Forelimb muscle (tissue), 1 donor: ENCODE data around the gene ANKRD44. TPM values are rescaled to one million over a fixed set of nuclear protein-coding genes. Genes with fewer than 3 reads are reported as not detected.
A peak's percentile ranks its signal among the peaks of the same experiment; 100 is the strongest.

Source experiments
- DNase-seq: peaks from one replicate; pipeline ENCODE4 v3.0.0-alpha.2; 2013; ENCODE audit warnings: low read depth
- polyA plus RNA-seq: library from polyadenylated mRNA; unstranded; fragments of 120-200 nt; gene quantifications from one replicate; pipeline ENCODE4 v1.2.1, GENCODE V29; 2013; ENCODE audit not compliant: insufficient read length

The ANKRD44 gene
- polyA plus RNA-seq, 1 donor: 18.1 TPM

DNA sequence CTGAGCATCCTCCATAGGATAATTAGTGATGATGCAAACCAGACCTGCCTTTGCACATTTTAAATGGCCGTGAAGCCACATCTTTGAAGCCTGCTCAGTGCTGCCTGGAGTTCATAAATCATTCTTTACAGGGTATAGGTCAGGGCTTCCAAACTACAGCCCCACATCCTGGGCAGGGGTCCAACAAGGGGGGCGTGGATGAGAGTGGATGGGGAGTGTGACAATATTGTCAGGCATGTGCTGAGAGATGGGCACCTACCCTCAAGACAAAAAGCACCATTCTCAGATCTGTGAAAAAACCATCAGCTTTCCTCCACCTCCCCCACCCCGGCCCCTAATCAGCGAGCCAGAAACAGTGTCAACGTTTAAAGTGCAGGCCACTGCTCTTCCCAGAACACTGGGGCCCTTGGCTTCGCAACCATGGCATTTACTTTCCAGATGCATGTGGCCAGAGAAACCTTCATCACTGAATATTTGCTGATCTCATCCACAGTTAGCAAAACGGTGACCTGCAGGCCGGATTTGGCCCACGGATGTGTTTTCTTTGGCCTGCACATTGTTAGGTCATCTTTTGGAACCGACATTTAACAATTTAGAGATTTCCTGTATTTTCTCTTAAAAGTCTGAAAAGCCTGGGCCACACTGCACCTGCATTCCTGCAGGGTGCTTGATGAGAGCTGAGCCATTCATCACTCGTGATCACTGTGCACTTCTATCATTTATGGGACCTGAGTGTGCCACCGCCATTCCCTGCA, 130.7 kb downstream of the ANKRD44 start:
- DNase-seq: no peak

DNA sequence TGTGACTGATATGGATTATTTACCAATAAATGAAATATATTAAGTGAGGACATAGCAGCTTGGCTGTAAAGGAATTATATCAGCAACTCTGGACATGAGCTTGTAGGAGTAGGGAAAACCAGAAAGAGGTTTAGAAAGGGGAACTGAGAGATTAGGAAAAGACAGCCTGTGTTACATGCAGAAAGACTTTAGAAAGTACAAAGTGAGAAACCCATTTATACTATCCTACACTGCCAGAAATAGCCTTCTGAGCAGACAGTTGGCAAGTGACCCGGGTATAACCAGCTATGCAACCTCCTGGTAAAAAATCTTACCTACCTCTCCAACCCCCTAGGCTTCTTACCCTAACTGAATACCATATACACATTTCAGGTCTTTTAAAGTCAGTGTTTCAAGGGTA, 134.1 kb downstream of the ANKRD44 start:
- no peak for DNase-seq

DNA sequence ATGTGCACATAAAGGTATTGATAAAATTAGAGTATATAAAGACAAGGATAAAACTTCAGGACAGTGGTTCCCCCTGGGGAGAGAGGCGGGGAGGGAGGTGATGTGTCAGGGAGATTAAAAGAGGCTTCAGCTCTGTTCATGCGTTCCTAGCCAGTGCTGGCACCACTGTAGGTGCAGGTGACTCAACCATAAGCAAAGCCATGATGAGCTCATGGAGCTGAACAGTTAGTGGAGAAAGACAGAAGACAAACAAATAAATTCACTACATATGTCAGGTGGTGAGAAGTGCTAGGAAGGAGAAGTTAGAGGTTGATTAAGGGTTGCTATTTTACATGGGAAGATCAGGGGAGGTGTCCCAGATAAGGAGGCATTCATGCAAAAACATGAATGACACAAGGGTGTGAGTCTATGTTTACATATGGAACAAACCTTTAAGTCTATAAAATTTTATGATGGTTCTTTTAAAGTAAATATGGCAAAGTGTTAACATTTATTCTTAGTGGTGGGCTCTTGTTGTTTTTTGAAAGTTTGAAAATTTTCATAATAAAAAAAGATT, 136.0 kb downstream of the ANKRD44 start:
- no peak for DNase-seq

DNA sequence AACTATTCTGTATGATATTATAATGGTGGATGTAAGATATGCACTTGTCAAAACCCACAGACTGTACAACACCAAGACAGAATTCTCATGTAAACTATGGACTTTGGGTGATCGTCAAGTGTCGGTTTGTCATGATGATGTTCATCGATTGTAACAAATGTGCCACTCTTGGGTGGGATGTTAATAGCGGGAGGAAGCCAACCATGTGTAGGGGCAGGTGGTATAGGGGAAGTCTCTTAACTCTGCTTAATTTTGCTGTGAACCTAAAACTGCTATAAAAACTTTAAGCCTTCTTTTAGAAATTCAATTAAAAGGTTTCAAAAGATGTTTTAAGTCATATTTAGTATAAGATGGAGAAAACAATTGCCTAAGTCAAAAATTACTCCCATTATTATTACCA, 139.0 kb downstream of the ANKRD44 start:
- DNase-seq: no peak

DNA sequence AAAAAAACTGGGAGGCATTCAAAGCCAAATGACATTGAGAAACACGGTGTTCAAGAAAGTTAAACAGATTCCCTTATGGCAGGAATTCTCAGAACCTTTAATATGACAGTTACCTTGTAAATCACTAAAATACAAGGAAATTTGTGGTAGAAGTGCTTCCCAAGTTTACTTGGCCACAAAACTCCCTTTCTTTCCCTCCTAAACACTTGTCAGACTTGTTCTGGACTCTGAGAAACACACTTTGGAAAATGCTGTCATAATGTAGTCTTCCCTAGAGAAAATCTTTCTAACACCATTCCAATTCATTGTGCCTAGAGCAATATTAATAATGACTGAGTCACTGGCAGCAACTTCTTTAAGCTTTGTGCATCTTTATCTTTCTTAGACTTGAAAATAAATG, 140.4 kb downstream of the ANKRD44 start:
- DNase-seq: peak; percentile 49

DNA sequence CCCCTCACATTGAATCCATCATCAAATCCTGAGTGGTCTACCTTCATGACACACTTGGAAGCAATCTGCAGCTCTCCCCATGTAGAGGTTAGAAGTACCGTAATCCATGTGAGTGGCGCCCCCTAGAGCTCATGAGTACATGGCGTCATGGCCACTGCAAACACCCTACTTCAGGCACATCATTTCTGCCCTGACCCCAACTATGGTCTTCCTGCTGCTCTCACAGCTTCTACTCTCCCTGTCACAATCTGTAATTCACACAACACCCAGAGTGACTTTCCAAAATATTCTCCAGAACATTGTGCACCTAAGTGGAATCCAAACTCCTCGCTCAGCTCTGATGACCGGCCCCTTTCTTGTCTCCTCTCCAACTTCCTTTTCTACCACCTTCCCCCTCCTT, 141.9 kb downstream of the ANKRD44 start:
- DNase-seq: no peak

DNA sequence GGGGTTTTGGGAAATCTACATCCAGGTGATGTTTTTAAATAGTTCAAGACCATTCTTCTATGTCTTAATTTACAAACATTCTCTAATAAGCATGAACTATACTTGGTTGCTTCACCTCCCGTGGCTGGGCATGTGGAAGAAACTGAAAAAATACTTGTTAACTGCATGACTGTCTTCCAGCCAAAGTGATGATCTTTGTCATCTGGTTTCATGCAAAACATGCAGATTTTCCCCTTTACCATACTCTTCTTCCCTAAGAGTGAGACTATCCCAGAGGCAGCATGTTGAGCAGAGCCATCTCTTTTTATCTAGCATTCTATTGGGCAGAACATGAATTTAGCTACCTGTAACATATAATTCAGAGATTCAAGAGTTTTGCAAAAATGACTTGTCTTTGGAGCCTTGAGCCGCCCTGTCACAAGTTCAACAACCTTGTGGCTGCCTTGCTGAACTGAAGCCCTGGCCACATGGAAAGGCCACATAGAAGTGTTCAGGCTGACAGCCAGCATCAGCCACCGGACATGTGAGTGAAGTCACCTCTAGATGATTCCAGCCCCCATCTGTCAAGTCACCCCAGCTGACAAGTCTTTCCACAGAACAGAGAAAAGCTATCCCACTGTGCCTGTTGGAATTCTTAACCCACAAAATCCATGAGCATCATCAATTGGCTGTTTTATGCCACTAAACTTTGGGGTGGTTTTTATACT, 142.8 kb downstream of the ANKRD44 start:
- no peak for DNase-seq

DNA sequence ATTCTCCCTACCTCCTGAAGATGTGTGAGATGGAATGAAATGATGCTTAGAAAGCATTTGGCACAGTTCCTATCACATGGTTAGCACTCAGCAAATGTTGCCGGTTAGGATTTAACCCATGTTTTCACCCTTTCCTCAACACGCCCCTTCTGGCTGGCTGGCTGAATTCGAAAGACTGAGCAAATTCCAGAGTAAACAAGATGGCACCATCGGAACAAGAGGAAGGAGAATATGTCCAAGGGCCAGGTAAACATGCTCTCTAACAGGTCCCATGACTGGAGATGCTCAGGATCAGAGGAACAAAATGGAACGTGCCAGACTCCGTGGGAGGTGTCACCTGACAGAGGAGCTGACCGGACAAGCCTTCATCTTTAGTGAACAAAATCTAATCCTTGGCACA, 145.6 kb downstream of the ANKRD44 start:
- DNase-seq: no peak

DNA sequence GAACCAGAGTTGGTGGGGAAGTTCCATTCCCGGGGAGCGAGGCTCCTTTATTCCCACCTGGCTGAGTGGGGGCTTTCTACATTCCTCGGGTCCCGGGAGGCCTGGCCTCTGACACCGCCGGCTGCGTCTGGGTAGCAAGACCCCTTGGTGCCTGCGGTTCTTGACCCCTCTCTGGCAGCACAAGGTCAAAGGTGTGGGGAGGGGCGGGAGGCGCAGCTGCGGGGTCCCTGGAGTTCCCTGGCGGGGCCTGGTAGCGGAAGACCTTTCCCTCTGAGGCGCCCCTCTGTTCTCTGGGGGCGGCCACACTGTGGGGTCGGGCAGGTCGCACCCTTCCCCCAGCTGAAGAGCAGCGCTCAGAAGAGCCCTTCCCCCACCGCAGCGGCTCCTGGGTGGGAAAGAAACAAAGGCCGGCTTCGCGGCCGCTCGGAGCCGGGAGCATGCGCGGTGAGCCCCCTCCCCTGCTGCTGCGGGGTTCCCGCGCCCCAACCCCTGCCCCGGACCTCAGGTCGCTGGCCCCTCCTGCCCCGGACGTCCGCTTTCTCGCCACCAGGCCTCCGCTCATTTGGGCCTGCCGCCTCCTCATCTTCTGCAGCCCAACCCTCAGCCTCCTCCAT, 146.3 kb downstream of the ANKRD44 start:
- no peak for DNase-seq

DNA sequence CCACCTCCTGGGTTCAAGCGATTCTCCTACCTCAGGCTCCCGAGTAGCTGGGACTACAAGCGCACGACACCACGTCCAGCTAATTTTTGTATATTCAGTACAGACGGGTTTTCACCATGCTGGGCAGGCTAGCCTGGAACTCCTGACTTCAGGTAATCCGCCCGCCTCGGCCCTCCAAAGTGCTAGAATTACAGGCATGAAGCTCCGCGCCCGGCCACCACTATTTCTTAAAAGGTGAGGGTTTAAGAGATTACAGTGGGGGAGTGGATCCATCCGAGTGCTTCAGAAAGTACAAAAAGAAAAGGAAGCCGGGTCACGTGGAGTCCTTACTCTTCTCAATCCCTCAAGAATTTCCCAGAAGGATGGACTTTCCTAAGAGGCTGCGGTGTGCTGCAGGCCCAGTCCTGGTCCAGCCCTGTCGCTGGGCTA, 146.9 kb downstream of the ANKRD44 start:
- no peak for DNase-seq

DNA sequence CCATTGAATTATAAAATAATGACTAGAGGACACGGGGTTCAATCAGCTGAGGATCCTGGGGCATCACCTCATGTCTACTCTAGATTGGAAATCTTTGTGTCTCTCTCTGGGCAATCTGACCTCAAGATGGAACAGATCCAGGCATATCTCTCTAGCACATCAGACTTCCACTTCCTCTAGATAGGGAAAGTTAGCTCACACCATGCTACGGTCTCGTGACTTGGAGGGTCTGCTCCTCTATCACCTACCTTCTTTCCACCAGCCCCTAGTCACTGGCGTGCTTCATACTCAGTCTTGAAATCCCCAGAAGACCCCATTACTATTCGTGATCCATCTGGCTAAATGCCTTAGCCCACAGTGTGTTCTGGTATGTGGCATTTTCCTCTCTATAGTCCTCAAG, 148.8 kb downstream of the ANKRD44 start:
- no peak for DNase-seq

DNA sequence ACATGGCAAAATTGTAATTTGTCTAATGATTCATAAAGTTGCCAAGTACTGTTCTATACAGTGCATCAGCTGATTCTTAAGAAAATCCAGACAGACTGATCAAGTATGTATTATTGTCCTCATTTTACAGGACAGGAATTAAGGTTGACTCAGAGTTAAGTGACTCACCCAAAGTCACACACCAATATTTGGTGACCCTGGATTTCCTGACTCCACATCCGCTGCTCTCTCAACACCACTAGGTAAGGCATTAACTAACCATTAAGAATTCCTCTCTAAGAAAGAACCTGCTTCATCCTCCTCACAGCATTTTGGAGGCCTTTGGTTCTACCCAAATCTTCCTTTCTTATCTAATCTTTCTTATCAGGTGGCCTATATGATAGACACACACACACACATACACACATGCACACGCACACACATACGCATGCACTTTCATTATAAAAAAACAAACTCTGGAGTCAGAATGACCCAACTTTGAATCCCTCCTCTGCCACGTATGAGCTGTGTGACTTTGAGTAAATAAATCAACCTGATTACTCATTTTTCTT, 150.8 kb downstream of the ANKRD44 start:
- DNase-seq: no peak

DNA sequence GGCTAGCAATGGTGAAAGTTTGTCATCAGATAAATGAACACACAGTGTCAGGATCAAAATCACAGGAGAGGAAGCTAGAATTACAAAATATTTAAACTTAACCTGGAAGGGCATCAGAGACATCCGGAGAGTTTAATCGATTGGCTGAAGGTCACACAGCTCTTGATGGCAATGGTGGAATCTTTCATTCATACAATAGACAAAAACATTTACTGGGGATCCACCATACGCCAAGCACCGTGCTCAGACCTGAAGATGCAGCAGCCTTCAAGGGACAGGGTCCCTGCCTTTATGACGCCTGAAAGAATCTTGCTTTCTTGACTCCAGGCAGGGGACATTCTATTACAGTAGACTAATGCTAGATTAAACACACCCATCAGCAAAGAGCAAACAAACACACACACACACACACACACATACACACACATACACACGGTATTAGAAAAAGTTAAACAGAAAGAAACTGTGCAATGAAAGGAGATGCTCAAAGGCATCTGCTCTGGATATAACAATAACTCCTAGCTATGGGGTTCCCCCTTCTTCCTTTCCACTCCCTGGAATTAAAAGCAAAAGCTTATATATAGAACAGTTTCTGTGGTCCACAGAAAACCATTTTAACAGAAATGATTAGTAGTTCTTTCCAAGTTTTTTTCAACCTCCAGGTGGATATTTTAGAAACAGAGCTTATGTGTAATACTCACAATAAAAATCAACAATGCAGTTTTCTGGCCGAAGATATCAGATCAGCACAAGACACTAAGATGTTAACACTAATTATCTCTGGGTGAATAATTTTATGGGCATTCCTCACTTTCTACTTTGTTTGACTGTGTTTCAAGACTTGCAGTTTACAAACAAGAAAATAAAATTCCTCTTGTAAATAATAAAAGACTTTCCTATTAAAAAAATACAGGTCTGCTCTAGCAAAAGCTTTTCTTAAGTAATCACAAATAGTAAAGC, 151.7 kb downstream of the ANKRD44 start:
- no peak for DNase-seq

DNA sequence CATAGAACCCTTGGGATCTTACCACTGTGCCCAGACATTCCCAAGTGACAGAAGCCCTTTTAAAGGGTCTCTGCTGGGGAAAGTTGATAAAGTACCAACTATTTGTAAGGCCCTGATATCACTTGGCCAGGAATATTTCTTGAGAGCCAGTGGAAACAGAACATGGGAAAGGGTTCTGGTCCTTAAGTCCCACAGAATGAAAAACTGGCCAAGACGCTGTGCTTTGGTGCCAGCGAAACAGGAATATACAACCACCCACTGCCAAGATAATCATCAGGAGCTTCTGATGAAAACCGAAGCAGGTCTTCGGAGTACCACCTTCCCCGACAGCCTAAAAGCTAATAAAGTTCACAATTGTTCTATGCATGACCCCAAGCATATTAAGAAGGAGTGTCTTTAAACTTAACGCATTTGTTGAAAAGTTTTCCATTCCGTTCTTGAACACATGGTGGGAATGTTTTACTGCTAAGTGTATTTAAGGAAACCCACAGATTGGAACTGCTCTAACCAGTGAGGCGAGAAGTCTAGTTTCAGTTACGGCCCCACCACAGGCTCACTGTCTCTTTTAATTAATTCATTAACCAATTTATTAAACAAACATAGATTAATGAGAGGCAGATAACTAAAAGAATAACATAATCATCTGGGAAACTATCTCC, 152.6 kb downstream of the ANKRD44 start:
- no peak for DNase-seq

DNA sequence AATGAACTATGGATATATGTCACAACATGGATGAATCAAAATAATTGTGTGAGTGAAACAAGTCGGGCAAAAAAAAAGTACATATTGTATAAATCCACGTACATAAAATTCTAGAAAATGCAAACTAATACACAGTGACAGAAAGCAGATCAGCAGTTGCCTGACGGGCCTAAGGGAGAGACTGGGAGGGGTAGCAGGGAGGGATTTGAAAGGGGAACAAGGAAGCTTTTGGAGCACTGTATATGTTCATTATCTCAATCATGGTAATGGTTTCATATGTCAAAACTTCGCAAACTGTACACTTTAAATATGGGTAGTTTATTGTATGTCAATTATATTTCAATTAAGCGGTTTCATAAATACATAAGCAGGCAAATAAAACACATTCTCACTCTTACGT, 153.8 kb downstream of the ANKRD44 start:
- no peak for DNase-seq

DNA sequence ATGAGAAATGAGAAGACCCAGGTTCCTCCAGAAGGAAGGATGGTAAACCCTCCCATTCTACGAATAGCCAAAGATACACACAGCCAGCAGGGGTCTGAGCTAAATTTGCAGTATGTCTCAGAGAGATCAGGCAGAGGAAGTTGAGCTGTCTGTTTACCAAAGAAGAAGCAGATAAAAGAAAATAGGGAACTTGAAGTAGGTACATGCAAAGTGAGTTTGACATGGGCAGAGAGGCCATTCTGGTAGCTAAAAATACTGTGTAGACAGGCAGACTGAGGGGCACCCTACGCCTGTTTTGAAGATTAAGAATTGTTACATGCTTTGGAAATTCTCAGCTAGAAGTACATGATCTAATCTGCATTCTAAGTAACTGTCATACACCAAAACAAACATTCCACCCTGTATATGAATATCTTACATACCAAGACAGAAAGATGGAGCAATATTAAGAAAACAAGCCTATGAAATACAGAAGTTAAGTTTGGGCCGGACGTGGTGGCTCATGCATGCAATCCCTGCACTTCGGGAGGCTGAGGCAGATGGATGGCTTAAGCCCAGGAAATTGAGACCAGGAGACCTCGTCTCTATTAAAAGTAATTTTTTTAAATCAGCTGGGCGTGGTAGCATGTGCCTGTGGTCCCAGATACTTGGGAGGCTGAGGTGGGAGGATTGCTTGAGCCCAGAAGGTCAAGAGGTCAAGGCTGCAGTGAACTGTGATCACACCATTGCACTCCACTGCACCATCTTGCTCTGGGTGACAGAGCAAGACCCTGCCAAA, 157.9 kb downstream of the ANKRD44 start:
- DNase-seq: no peak

DNA sequence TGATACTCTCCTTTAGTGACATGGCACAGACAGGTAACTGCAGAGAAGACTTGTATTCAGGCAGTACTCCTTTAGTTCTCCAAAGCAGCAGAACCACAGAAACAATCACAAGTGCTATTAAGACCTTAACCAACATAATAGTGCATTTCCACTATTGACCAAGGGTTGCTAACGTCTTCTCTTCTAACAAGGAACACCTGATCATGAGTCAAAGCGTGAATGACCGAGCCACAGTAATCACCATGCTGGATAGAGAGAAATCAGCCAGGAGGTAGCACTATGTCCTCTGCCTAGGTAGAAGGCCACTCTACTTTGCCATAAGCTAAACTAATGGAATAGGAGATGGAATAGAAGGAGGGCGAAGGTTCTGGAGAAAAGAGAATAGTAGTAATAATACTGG, 161.0 kb downstream of the ANKRD44 start:
- no peak for DNase-seq

DNA sequence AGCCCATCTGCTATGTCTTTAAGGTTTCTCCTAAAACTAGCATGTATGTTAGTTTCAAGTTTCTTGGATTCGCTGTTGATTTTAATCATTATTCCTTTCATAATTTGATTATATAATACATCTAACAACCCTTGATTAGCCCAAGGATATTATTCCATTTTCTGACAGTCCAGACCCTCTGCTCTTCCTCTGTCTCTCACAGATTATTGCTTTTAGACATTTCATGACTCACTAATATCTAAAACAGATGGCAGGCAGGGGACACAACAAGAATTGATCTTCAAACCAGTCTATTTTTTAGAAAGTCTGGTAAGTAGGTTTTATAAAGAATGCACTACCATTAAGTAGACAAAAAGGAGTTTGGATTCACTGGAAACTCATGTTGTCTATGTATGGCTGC, 162.2 kb downstream of the ANKRD44 start:
- DNase-seq: no peak

DNA sequence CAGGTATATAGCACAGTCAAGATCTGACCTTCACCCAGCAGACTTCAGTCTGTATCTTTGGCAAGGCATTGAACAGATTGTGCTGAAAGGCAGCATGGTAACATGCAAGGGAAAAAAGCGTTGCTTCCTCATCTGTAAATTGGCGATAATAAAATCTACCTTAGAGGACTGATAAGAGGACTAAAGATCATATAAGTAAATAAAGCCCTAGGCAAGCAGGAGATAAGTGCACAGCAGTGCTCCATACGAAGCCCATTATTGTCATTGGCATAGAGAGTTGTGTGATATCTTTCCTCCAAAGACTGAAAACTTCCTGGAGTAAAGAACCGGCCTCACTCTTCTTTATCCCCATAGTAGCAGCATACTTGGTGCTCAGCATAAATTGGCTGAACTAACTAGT, 162.6 kb downstream of the ANKRD44 start:
- no peak for DNase-seq

DNA sequence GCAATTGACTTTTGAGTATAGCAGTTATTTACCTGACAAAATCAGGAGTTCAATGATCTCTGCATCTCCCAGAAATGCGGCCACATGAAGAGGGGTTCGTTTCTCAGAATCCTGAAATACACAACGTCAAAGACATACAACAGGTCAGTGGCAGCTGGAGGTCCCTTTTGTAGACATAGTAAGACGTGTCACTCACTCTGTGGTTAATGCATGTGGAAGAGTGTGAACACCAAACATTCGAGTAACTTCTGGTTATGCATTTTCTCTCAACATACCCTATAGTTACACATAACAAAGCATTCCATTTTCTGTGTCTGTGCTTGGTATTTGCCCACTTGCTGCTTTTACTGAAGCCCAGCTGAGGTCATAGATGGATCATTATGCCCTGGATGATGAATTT, 163.6 kb downstream of the ANKRD44 start:
- DNase-seq: no peak
